Measurements from ENCODE around the gene PLPPR2.
A peak's percentile ranks its signal among the peaks of the same experiment; 100 is the strongest.
"Not testable (repeated sequence)": the region's sequence is repeated elsewhere in the genome, so short reads cannot be mapped to it uniquely, and the experiment has no call there.

The PLPPR2 gene

GRCh38 chr19:11330127-11330526 is 25.1 kb upstream of the PLPPR2 start:
- no peak for DNase-seq (ENCODE audit: insufficient read length)
- TF ChIP-seq POLR2AphosphoS5 (IDR thresholded peaks at IDR 0.05; ENCODE audit: low read depth, low read length) (no peak), POLR2A (IDR thresholded peaks at IDR 0.05; ENCODE audit: low read depth, low read length) (no peak), TAF1 (IDR thresholded peaks at IDR 0.05; ENCODE audit: borderline replicate concordance, low read depth, low read length) (no peak)
- FAIRE-seq = no peak

- no peak for TF ChIP-seq POLR2AphosphoS5 (IDR thresholded peaks at IDR 0.05; ENCODE audit: low read depth, low read length)
- no peak for TF ChIP-seq POLR2A (IDR thresholded peaks at IDR 0.05; ENCODE audit: low read depth, low read length)
- no peak for TF ChIP-seq TAF1 (IDR thresholded peaks at IDR 0.05; ENCODE audit: borderline replicate concordance, low read depth, low read length)
- no peak for FAIRE-seq
- DNase-seq (ENCODE audit: insufficient read length) = no peak
Measured at GRCh38 chr19:11331502-11331901, 23.7 kb upstream of the PLPPR2 start.

GRCh38 chr19:11332822-11333221 is 22.4 kb upstream of the PLPPR2 start:
- TF ChIP-seq TAF1 (IDR thresholded peaks at IDR 0.05; ENCODE audit: borderline replicate concordance, low read depth, low read length) = no peak
- TF ChIP-seq POLR2A (IDR thresholded peaks at IDR 0.05; ENCODE audit: low read depth, low read length) = no peak
- TF ChIP-seq POLR2AphosphoS5 (IDR thresholded peaks at IDR 0.05; ENCODE audit: low read depth, low read length) = no peak
- FAIRE-seq (no peak), DNase-seq (ENCODE audit: insufficient read length) (no peak)

GRCh38 chr19:11333838-11334237 is 21.4 kb upstream of the PLPPR2 start:
- FAIRE-seq; DNase-seq (ENCODE audit: insufficient read length): not testable (repeated sequence)

- TF ChIP-seq POLR2AphosphoS5 (IDR thresholded peaks at IDR 0.05; ENCODE audit: low read depth, low read length) (no peak), TAF1 (IDR thresholded peaks at IDR 0.05; ENCODE audit: borderline replicate concordance, low read depth, low read length) (no peak), POLR2A (IDR thresholded peaks at IDR 0.05; ENCODE audit: low read depth, low read length) (no peak)
- DNase-seq (ENCODE audit: insufficient read length) (no peak), FAIRE-seq (no peak)
Measured at GRCh38 chr19:11335449-11336146, 19.6 kb upstream of the PLPPR2 start.

- TF ChIP-seq TAF1 (IDR thresholded peaks at IDR 0.05; ENCODE audit: borderline replicate concordance, low read depth, low read length) (no peak), POLR2A (IDR thresholded peaks at IDR 0.05; ENCODE audit: low read depth, low read length) (no peak), POLR2AphosphoS5 (IDR thresholded peaks at IDR 0.05; ENCODE audit: low read depth, low read length) (no peak)
- FAIRE-seq (no peak), DNase-seq (ENCODE audit: insufficient read length) (no peak)
Measured at GRCh38 chr19:11337080-11337479, 18.2 kb upstream of the PLPPR2 start.

GRCh38 chr19:11338121-11338520 is 17.1 kb upstream of the PLPPR2 start:
- no peak for DNase-seq (ENCODE audit: insufficient read length)
- no peak for FAIRE-seq
- TF ChIP-seq POLR2A (IDR thresholded peaks at IDR 0.05; ENCODE audit: low read depth, low read length) = no peak
- TF ChIP-seq POLR2AphosphoS5 (IDR thresholded peaks at IDR 0.05; ENCODE audit: low read depth, low read length) = no peak
- no peak for TF ChIP-seq TAF1 (IDR thresholded peaks at IDR 0.05; ENCODE audit: borderline replicate concordance, low read depth, low read length)

- FAIRE-seq = peak; percentile 40
- TF ChIP-seq TAF1 (IDR thresholded peaks at IDR 0.05; ENCODE audit: borderline replicate concordance, low read depth, low read length) = no peak
- TF ChIP-seq POLR2AphosphoS5 (IDR thresholded peaks at IDR 0.05; ENCODE audit: low read depth, low read length) = no peak
- no peak for TF ChIP-seq POLR2A (IDR thresholded peaks at IDR 0.05; ENCODE audit: low read depth, low read length)
- no peak for DNase-seq (ENCODE audit: insufficient read length)
Measured at GRCh38 chr19:11338569-11339253, 16.5 kb upstream of the PLPPR2 start.

- FAIRE-seq (peak; percentile 85), DNase-seq (ENCODE audit: insufficient read length) (peak; percentile 97)
- TF ChIP-seq POLR2A (IDR thresholded peaks at IDR 0.05; ENCODE audit: low read depth, low read length) (no peak; the same call in 1 of the 2 replicates), POLR2AphosphoS5 (IDR thresholded peaks at IDR 0.05; ENCODE audit: low read depth, low read length) (no peak), TAF1 (IDR thresholded peaks at IDR 0.05; ENCODE audit: borderline replicate concordance, low read depth, low read length) (no peak)
Measured at GRCh38 chr19:11339254-11340098, 15.8 kb upstream of the PLPPR2 start, which contains the start of gene RAB3D. Gene RAB3D, minus strand, starts transcription at chr19:11339657. Its CDS starts 2,258 bp downstream, at chr19:11337399.

GRCh38 chr19:11340099-11340467 is 15.1 kb upstream of the PLPPR2 start:
- not testable (repeated sequence) for FAIRE-seq; DNase-seq (ENCODE audit: insufficient read length)

GRCh38 chr19:11342429-11342828 is 12.8 kb upstream of the PLPPR2 start:
- no peak for DNase-seq (ENCODE audit: insufficient read length)
- TF ChIP-seq POLR2AphosphoS5 (IDR thresholded peaks at IDR 0.05; ENCODE audit: low read depth, low read length) (no peak), POLR2A (IDR thresholded peaks at IDR 0.05; ENCODE audit: low read depth, low read length) (no peak), TAF1 (IDR thresholded peaks at IDR 0.05; ENCODE audit: borderline replicate concordance, low read depth, low read length) (no peak)
- no peak for FAIRE-seq

All from GM12892 (cell line).